ENCODE measurements around the gene WDR4. TPM values are rescaled to one million over a fixed set of nuclear protein-coding genes. Genes with fewer than 3 reads are reported as not detected.

The WDR4 gene
- total and polyA plus RNA-seq, 2 of the 13 experiments (the other 11 are each of a cell fraction or from before 2014, with no cell fraction given) = 11.3 to 14.4 TPM

DNA sequence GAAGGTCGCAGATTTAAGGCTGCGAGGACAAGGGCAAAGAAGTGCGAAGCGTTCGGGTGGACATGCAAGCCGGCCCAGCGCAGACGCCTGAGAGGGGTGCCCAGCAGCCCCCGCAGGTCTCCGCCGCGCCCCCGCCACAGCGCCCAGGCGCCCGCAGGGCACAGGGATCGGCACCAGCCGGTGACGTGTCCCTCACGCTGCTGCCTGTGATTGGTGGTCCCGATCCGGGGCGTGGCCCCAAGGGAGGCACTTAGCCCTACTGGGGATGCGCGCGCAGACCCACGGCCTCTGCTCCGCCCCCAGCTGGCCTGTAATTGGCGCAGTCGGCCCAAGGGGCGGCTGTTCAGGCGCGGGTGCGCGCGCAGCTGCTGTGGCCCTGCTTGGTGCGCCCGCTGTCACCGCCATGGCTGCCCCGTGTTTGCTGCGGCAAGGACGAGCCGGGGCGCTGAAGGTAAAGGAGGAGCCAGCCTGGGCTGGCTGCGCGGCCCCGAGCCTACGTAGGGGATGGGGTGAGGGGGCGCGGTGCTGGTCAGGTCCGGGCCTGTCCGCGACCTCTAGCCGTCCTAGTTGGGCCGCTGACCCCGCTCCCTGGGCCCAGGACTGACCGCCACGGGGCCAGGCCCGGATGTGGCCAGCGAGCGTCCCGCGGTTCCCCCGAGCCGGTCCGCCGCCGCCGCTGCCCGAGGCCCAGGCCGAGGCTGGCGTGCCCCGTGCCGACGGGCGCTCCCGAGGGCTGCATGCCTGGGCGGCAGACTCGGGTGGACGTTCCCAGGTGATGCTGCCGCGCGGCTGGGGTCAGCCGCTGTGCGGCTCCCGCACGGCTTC lies 13.8 kb upstream of the WDR4 start, which contains the start of gene NDUFV3 (continued):
- TF ChIP-seq, protein P1, sequence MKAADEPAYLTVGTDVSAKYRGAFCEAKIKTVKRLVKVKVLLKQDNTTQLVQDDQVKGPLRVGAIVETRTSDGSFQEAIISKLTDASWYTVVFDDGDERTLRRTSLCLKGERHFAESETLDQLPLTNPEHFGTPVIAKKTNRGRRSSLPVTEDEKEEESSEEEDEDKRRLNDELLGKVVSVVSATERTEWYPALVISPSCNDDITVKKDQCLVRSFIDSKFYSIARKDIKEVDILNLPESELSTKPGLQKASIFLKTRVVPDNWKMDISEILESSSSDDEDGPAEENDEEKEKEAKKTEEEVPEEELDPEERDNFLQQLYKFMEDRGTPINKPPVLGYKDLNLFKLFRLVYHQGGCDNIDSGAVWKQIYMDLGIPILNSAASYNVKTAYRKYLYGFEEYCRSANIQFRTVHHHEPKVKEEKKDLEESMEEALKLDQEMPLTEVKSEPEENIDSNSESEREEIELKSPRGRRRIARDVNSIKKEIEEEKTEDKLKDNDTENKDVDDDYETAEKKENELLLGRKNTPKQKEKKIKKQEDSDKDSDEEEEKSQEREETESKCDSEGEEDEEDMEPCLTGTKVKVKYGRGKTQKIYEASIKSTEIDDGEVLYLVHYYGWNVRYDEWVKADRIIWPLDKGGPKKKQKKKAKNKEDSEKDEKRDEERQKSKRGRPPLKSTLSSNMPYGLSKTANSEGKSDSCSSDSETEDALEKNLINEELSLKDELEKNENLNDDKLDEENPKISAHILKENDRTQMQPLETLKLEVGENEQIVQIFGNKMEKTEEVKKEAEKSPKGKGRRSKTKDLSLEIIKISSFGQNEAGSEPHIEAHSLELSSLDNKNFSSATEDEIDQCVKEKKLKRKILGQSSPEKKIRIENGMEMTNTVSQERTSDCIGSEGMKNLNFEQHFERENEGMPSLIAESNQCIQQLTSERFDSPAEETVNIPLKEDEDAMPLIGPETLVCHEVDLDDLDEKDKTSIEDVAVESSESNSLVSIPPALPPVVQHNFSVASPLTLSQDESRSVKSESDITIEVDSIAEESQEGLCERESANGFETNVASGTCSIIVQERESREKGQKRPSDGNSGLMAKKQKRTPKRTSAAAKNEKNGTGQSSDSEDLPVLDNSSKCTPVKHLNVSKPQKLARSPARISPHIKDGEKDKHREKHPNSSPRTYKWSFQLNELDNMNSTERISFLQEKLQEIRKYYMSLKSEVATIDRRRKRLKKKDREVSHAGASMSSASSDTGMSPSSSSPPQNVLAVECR (CRISPR knock-in tag; IDR thresholded peaks at IDR 0.05; ENCODE audit: borderline replicate concordance) = peak; percentile 84
- TF ChIP-seq ZNF441 (CRISPR knock-in tag; IDR thresholded peaks at IDR 0.05; ENCODE audit: borderline replicate concordance) (peak; percentile 59; the same call in 1 of the 2 replicates), EP300 (IDR thresholded peaks at IDR 0.05; ENCODE audit: low read depth in 2 of 2, low read length in 2 of 2) (no peak), EP300 (CRISPR knock-in tag; IDR thresholded peaks at IDR 0.05; ENCODE audit: borderline replicate concordance) (no peak), FOXA1 (IDR thresholded peaks at IDR 0.05) (no peak), FOXA1 (CRISPR knock-in tag; IDR thresholded peaks at IDR 0.05) (peak; percentile 16; the same call in 1 of the 2 replicates), ELF3 (CRISPR knock-in tag; IDR thresholded peaks at IDR 0.05) (0 out of 2 replicates have a peak, but pooled peaks have one; percentile 37), MAF1 (CRISPR knock-in tag; IDR thresholded peaks at IDR 0.05; ENCODE audit: borderline replicate concordance) (peak; percentile 57; the same call in 1 of the 2 replicates), ZNF629 (CRISPR knock-in tag; conservative IDR thresholded peaks at IDR 0.05) (no peak), ZSCAN20 (CRISPR knock-in tag; IDR thresholded peaks at IDR 0.05; ENCODE audit: borderline replicate concordance) (no peak; the same call in 1 of the 2 replicates), ZNF891 (CRISPR knock-in tag; IDR thresholded peaks at IDR 0.05) (no peak; the same call in none of the 2 replicates), ZNF451 (CRISPR knock-in tag; IDR thresholded peaks at IDR 0.05) (peak; percentile 91), ZNF256 (CRISPR knock-in tag; conservative IDR thresholded peaks at IDR 0.05) (peak; percentile 59; the same call in 1 of the 2 replicates), ZNF605 (CRISPR knock-in tag; IDR thresholded peaks at IDR 0.05) (peak; percentile 71; the same call in 1 of the 2 replicates), PCBP1 (IDR thresholded peaks at IDR 0.05; ENCODE audit: borderline replicate concordance, low read depth, low read length) (no peak), TAF15 (IDR thresholded peaks at IDR 0.05; ENCODE audit: low read depth, low read length, poor library complexity, severe bottlenecking) (peak; percentile 54), IKZF4 (CRISPR knock-in tag; IDR thresholded peaks at IDR 0.05; ENCODE audit: borderline replicate concordance, low read depth, not compliant biosample characterization) (peak; percentile 69)
- TF ChIP-seq, protein P2, sequence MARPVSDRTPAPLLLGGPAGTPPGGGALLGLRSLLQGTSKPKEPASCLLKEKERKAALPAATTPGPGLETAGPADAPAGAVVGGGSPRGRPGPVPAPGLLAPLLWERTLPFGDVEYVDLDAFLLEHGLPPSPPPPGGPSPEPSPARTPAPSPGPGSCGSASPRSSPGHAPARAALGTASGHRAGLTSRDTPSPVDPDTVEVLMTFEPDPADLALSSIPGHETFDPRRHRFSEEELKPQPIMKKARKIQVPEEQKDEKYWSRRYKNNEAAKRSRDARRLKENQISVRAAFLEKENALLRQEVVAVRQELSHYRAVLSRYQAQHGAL (CRISPR knock-in tag; IDR thresholded peaks at IDR 0.05; ENCODE audit: not compliant biosample characterization) = peak; percentile 89
- TF ChIP-seq, protein P3, sequence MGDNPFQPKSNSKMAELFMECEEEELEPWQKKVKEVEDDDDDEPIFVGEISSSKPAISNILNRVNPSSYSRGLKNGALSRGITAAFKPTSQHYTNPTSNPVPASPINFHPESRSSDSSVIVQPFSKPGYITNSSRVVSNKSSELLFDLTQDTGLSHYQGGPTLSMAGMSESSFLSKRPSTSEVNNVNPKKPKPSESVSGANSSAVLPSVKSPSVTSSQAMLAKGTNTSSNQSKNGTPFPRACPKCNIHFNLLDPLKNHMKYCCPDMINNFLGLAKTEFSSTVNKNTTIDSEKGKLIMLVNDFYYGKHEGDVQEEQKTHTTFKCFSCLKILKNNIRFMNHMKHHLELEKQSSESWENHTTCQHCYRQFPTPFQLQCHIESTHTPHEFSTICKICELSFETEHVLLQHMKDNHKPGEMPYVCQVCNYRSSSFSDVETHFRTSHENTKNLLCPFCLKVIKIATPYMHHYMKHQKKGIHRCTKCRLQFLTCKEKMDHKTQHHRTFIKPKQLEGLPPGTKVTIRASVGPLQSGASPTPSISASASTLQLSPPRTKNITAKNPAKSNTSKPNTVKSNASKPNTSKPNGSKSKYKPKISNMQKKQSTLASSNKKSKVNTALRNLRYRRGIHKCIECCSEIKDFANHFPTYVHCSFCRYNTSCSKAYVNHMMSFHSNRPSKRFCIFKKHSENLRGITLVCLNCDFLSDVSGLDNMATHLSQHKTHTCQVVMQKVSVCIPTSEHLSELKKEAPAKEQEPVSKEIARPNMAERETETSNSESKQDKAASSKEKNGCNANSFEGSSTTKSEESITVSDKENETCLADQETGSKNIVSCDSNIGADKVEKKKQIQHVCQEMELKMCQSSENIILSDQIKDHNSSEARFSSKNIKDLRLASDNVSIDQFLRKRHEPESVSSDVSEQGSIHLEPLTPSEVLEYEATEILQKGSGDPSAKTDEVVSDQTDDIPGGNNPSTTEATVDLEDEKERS (CRISPR knock-in tag; IDR thresholded peaks at IDR 0.05) = no peak; the same call in 1 of the 2 replicates

Measured in HepG2 (cell line).